Stomach smooth muscle (tissue), 2 donors: ENCODE measurements around the gene ACP7.

Experiments
- H3K27ac ChIP-seq: one replicate; pipeline ENCODE4 v1.7.0; 2013; ENCODE audit warnings: mild to moderate bottlenecking, low read length, inconsistent platforms
- H3K27me3 ChIP-seq, 2 donors: one replicate each; pipeline ENCODE4 v1.7.0; 2013; ENCODE audit warnings: low read length in 2 of 2; ENCODE audit not compliant: insufficient read depth in 2 of 2, control insufficient read depth in 1 of 2
- H3K36me3 ChIP-seq, 2 donors: one replicate each; pipeline ENCODE4 v1.7.0; 2013; ENCODE audit warnings: low read length in 2 of 2; ENCODE audit not compliant: control insufficient read depth in 2 of 2, insufficient read depth in 2 of 2
- H3K4me1 ChIP-seq: one replicate; pipeline ENCODE4 v1.7.0; 2013; ENCODE audit warnings: low read length; ENCODE audit not compliant: control insufficient read depth, insufficient read depth
- H3K4me3 ChIP-seq, 2 donors: one replicate each; pipeline ENCODE4 v1.7.0; 2013; ENCODE audit warnings: low read length in 2 of 2
- H3K9ac ChIP-seq, 2 donors: one replicate each; pipeline ENCODE4 v1.7.0; 2013; ENCODE audit warnings: low read length in 2 of 2, mild to moderate bottlenecking in 1 of 2
- H3K9me3 ChIP-seq, 2 donors: one replicate each; pipeline ENCODE4 v1.7.0; 2013; ENCODE audit warnings: low read length in 2 of 2; ENCODE audit not compliant: control insufficient read depth in 2 of 2
- donor health status: healthy.
- donor health status: Pancreatic carcinoma.

The ACP7 gene

DNA sequence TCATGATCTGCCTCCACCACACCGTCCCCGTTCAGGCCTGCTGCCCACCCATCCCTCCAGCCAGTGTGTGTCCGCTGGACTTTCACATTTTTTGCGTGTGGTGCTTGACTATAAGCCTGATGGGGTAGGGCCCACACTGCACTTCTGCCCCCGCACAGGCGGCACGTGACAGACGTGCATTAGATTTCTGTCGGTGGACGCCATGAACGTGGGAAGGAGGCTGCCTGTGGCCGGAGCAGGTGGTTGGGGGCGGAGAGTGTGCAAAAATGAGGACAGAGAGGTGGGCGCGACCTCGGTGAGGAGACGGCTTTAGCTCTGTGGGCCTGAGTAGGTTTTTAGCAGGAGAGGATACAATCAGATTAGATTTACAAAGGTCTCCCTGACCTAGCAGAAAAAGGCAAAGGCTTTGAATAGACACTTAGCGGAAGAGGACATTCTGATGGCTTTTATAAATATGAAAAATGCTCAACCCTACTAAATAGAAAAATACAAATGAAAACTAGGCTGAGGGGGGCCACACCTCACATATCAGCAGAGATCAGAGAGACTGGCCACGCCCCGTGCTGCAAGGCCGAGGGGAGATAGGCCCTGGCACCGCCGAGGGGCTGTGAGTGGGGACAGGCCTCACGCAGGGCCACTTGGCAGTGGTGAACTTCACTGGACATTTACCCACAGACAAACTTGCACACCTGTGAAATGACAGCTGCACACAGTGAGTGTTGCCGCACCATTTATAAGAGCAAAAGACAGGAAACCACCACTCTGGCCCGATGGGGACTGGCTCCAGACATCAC lies 66.8 kb downstream of the ACP7 start:
- H3K36me3 ChIP-seq: peaks cover 0 to 3% of the 10 kb centered on the region in 2 donors
- H3K4me3 ChIP-seq: no peak overlapping the region
- no peaks in the 10 kb centered on the region for H3K27me3 ChIP-seq
- H3K4me1 ChIP-seq: peaks cover 17% of the 10 kb centered on the region
- H3K27ac ChIP-seq: no peak overlapping the region
- no peaks in the 10 kb centered on the region for H3K9me3 ChIP-seq
- H3K9ac ChIP-seq: no peak overlapping the region

GRCh38 chr19:39152066-39152465 lies 67.9 kb downstream of the ACP7 start:
- H3K9me3 ChIP-seq: no peaks in the 10 kb centered on the region
- no peak overlapping the region for H3K27ac ChIP-seq
- no peak overlapping the region for H3K9ac ChIP-seq
- H3K36me3 ChIP-seq: peaks cover 0 to 3% of the 10 kb centered on the region in 2 donors
- no peak overlapping the region for H3K4me3 ChIP-seq
- H3K4me1 ChIP-seq: peaks cover 17% of the 10 kb centered on the region
- H3K27me3 ChIP-seq: no peaks in the 10 kb centered on the region

GRCh38 chr19:39154100-39154628 lies 70.0 kb downstream of the ACP7 start:
- peaks cover 35% of the 10 kb centered on the region for H3K4me1 ChIP-seq
- no peak overlapping the region for H3K9ac ChIP-seq
- H3K4me3 ChIP-seq: no peak overlapping the region
- no peaks in the 10 kb centered on the region for H3K9me3 ChIP-seq
- H3K36me3 ChIP-seq: peaks cover 0 to under 1% of the 10 kb centered on the region in 2 donors
- no peak overlapping the region for H3K27ac ChIP-seq
- no peaks in the 10 kb centered on the region for H3K27me3 ChIP-seq

DNA sequence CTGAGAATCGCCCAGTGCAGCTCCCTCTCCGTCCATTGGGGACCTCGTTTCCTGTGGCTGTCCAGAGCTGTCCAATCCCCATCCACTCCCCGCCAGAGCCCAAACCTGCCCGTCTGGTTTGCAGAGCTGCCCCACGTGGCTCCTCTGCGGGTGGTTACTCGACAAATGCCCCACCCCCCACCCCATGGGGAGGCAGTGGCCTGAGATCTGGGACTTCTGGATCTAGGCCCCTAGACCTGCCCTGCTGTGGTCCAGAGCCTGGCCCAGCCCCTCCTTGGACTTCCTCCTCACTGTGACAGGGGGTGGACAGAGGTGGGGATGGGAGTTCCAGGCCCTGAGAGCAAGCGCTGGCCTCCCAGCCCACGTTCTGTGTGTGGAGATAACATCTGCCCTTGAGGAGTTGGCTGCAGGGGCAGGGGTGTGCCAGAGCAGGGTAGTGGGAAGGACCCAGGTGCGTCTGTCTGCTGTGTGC lies 70.5 kb downstream of the ACP7 start:
- H3K9ac ChIP-seq: no peak overlapping the region
- no peaks in the 10 kb centered on the region for H3K36me3 ChIP-seq
- no peaks in the 10 kb centered on the region for H3K27me3 ChIP-seq
- peaks cover 35% of the 10 kb centered on the region for H3K4me1 ChIP-seq
- H3K9me3 ChIP-seq: no peaks in the 10 kb centered on the region
- no peak overlapping the region for H3K27ac ChIP-seq
- H3K4me3 ChIP-seq: no peak overlapping the region

GRCh38 chr19:39155114-39155700 lies 71.0 kb downstream of the ACP7 start:
- Histone ChIP-seq H3K27me3 (no peaks in the 10 kb centered on the region), H3K36me3 (no peaks in the 10 kb centered on the region), H3K9ac (no peak overlapping the region), H3K4me1 (peaks cover 41% of the 10 kb centered on the region), H3K9me3 (no peaks in the 10 kb centered on the region), H3K4me3 (no peak overlapping the region), H3K27ac (no peak overlapping the region)

GRCh38 chr19:39155741-39156140 lies 71.6 kb downstream of the ACP7 start:
- Histone ChIP-seq H3K27me3 (no peaks in the 10 kb centered on the region), H3K9me3 (no peaks in the 10 kb centered on the region), H3K36me3 (no peaks in the 10 kb centered on the region), H3K27ac (no peak overlapping the region), H3K4me1 (peaks cover 46% of the 10 kb centered on the region), H3K9ac (no peak overlapping the region), H3K4me3 (no peak overlapping the region)

- peak overlapping the region; percentile 6 to 64 for H3K4me3 ChIP-seq
- no peaks in the 10 kb centered on the region for H3K27me3 ChIP-seq
- H3K9ac ChIP-seq: peak overlapping the region in 1 of 2 donors; percentile 1
- H3K27ac ChIP-seq: no peak overlapping the region
- H3K36me3 ChIP-seq: no peaks in the 10 kb centered on the region
- H3K9me3 ChIP-seq: no peaks in the 10 kb centered on the region
- peaks cover 54% of the 10 kb centered on the region for H3K4me1 ChIP-seq
Observed at GRCh38 chr19:39156326-39157230, 72.4 kb downstream of the ACP7 start.

- peaks cover 56% of the 10 kb centered on the region for H3K4me1 ChIP-seq
- no peaks in the 10 kb centered on the region for H3K27me3 ChIP-seq
- H3K36me3 ChIP-seq: no peaks in the 10 kb centered on the region
- no peaks in the 10 kb centered on the region for H3K9me3 ChIP-seq
- peak overlapping the region in 1 of 2 donors; percentile 13 for H3K9ac ChIP-seq
- H3K4me3 ChIP-seq: peak overlapping the region; percentile 6 to 64
- no peak overlapping the region for H3K27ac ChIP-seq
Observed at GRCh38 chr19:39157275-39157996, 73.3 kb downstream of the ACP7 start.

DNA sequence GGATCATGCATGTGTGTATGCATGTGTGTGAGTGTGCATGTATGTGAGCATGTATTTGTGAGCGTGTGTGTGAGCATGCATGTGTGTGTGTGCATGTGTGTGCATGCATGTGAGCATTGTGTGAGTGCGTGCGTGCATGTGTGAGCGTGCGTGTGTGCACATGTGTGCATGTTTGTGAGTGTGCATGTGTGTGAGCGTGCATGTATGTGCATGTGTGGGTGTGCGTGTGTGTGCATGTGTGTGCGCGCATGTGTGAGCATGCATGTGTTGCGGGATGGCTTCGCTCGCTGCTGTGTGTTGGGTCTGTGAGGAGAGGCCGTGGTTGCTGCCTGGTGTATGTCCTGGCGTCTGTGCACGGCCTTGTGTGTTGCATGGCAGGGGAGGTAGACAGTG lies 73.8 kb downstream of the ACP7 start:
- Histone ChIP-seq H3K36me3 (no peaks in the 10 kb centered on the region), H3K27me3 (no peaks in the 10 kb centered on the region), H3K4me3 (peak overlapping the region; percentile 6 to 64), H3K4me1 (peaks cover 57% of the 10 kb centered on the region), H3K9me3 (no peaks in the 10 kb centered on the region), H3K9ac (no peak overlapping the region), H3K27ac (no peak overlapping the region)
